ENCODE measurements around the gene CRTC1.
"Not testable (repeated sequence)": the region's sequence is repeated elsewhere in the genome, so short reads cannot be mapped to it uniquely, and the experiment has no call there.

Gene CRTC1

DNA sequence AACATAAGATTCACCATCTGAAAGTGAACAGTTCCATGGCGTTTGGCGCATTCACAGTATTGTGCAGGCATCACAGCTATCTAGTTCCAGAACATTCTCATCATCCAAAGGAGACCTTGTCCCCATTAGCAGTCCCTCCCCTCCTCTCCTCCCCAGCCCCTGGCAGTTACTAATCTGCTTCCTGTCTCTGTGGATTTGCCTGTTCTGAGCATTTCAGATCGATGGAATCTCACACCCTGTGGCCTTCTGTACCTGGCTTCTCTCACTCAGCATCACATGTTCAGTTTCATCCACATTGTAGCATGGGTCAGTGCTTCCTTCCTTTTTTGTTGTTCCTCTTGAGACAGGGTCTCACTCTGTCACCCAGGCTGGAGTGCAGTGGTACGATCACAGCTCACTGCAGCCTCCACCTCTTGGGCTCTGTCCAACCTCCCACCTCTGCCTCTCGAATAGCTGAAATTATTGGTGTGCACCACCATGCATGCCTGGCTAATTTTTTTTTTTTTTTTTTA is 34.6 kb downstream of the CRTC1 start:
- no peak overlapping the region for H3K4me3 ChIP-seq (ENCODE audit: low read length)
- TF ChIP-seq, protein P1, sequence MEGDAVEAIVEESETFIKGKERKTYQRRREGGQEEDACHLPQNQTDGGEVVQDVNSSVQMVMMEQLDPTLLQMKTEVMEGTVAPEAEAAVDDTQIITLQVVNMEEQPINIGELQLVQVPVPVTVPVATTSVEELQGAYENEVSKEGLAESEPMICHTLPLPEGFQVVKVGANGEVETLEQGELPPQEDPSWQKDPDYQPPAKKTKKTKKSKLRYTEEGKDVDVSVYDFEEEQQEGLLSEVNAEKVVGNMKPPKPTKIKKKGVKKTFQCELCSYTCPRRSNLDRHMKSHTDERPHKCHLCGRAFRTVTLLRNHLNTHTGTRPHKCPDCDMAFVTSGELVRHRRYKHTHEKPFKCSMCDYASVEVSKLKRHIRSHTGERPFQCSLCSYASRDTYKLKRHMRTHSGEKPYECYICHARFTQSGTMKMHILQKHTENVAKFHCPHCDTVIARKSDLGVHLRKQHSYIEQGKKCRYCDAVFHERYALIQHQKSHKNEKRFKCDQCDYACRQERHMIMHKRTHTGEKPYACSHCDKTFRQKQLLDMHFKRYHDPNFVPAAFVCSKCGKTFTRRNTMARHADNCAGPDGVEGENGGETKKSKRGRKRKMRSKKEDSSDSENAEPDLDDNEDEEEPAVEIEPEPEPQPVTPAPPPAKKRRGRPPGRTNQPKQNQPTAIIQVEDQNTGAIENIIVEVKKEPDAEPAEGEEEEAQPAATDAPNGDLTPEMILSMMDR (IDR thresholded peaks at IDR 0.05; ENCODE audit: insufficient read depth, low read depth, low read length, missing control alignments) = no peak
- DNase-seq (ENCODE audit: low read depth) = no peak

DNA sequence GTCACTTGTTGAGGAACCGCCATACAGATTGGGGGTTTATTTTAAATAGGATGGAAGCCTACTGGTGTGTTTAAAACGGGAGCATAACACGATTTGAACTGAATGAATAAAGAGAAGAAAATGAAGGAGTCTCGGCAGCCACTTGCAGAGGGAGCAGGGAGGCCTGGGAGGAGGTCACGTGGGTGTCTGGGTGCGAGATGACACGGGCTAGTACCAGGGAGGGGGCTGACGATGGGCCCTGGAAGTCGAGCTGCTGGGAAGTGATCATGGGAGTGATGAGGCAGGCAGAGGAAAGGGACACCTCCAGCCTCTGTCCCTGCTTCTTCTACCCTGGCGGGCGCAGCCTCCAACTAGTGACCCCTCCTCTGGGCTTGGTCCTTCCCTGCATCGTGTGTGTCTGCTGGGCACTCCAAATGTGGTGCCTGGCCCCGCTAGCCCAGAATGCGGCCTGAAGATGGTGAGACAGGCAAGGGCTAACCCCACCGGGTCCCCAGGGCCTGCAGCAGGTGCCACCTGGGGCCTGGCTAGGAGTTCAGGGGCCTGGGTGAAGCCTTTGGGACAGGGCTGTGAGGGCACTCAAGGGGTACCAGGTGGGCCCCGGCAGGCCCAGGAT is 35.5 kb downstream of the CRTC1 start:
- H3K4me3 ChIP-seq (ENCODE audit: low read length) = no peak overlapping the region
- TF ChIP-seq, protein P1 (IDR thresholded peaks at IDR 0.05; ENCODE audit: insufficient read depth, low read depth, low read length, missing control alignments) = no peak
- no peak for DNase-seq (ENCODE audit: low read depth)

DNA sequence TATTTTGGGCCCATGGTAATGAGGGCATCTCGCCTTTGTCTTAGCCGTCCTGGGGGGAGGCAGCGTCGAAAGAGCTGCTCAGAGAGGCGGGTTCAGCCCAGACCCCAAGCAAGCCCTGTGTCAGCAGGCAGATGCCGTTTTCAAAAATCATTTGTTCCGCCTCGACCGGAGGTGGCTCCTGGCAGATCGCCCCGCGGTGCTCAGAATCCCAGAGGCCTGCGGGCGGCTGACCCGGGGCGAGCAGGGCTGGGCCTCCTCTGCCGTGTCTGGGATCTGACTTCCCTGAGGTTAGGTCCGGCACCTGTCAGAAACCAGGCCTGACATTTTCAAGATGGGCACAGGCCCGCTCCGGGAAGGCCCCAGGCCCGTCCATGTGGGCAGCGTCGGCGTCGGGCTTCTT is 36.1 kb downstream of the CRTC1 start:
- no peak overlapping the region for H3K4me3 ChIP-seq (ENCODE audit: low read length)
- TF ChIP-seq, protein P1 (IDR thresholded peaks at IDR 0.05; ENCODE audit: insufficient read depth, low read depth, low read length, missing control alignments) = no peak
- no peak for DNase-seq (ENCODE audit: low read depth)

DNA sequence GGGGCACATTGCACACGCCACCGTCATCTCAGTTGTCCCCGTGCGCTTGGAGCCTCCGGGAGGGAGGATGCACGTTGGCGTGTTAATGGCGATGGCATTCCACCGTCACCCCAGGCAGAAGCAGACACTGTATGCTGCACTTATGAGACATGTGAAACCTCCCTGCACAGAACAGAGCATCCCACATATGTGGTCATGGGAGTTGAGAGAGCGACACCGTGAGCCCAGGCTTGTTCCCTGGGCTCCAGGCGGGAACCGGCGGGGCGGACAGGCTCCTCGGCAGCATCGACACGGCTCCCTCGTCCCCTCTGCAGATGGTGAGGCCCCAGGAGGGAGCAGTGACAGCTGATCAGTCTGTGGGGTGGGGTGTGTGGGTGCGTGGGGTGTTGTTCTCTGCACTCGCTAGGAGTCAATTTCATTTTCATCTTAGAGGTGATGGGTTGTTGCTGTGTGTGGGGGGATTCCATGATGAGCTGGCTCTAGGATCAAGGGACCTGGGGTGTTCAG is 40.4 kb downstream of the CRTC1 start:
- no peak for DNase-seq (ENCODE audit: low read depth)
- no peak overlapping the region for H3K4me3 ChIP-seq (ENCODE audit: low read length)
- TF ChIP-seq, protein P1 (IDR thresholded peaks at IDR 0.05; ENCODE audit: insufficient read depth, low read depth, low read length, missing control alignments) = no peak

DNA sequence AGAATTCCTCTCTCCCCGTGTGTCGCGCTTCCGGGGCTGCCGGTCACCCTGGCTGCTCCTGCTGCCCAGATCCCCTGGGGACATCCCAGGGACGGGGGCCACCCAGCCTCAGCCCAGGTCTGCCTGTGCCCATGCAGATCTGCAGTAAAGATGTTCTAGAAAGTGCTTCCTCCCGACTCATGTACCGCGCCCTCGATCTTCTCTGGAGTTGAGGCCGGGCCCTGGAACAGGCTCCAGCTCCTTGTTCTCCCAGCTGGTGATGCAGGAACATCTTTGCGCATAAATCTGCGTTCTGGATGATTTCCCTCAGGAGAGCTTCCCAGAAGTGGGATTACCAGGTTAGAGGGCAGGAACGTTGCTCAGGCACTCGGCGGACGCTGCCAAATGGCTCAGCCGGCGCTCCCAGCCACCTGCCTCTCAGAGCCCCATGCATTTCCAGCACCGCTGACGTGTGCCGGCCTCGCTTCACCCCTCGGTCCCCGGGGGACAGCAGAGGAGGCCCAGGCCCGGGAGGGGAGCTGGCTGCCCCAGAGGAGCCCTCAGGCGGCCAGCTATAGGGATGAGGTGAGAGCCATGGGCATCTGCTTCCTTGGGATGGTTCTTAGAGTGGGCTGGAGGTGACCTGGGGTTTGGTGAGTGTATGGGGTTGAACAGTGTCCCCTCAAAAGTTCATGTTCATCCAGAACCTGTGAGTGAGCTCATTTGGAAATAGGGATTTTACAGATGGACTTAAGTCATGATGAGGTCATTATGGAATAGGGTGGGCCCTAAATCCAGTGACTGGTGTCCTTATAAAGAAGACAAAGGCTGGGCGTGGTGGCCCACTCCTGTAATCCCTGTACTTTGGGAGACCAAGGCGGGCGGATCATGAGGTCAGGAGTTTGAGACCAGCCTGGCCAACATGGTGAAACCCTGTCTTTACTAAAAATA is 42.6 kb downstream of the CRTC1 start:
- TF ChIP-seq, protein P1 (IDR thresholded peaks at IDR 0.05; ENCODE audit: insufficient read depth, low read depth, low read length, missing control alignments) = no peak
- no peak overlapping the region for H3K4me3 ChIP-seq (ENCODE audit: low read length)
- no peak for DNase-seq (ENCODE audit: low read depth)

DNA sequence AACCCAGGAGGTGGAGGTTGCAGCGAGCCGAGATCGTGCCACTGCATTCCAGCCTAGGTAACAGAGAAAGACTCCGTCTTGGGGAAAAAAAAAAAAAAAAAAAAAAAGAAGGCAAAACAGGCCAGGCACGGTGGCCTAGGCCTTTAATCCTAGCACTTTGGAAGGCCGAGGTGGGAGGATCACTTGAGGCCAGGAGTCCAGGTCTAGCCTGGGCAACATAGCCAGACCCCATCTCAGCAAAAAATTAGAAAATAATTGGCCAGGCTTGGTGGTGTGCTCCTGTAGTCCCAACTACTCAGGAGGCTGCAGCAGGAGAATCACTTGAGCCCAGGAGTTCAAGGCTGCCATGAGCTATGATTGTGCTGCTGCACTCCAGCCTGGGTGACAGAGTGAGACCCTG is 43.4 kb downstream of the CRTC1 start:
- DNase-seq (ENCODE audit: low read depth) = no peak
- H3K4me3 ChIP-seq (ENCODE audit: low read length) = no peak overlapping the region
- TF ChIP-seq, protein P1 (IDR thresholded peaks at IDR 0.05; ENCODE audit: insufficient read depth, low read depth, low read length, missing control alignments) = no peak

DNA sequence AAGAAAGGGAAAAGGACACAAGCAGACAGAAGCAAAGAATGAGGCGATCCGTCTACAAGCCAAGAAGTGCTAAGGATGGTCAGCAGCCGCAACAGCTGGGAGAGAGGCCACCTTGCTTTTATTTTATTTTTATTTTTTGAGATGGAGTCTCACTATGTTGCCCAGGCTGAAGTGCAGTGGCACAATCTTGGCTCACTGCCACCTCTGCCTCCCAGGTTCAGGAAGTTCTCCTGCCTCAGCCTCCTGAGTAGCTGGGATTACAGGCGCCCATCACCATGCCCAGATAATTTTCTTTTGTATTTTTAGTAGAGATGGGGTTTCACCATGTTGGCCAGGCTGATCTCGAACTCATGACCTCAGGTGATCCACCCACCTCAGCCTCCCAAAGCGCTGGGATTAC is 44.1 kb downstream of the CRTC1 start:
- not testable (repeated sequence) for H3K4me3 ChIP-seq (ENCODE audit: low read length); DNase-seq (ENCODE audit: low read depth)

Data from epithelial cell of esophagus (primary cell).